Measurements from ENCODE around the gene NAV2. TPM values are rescaled to one million over a fixed set of nuclear protein-coding genes. Genes with fewer than 3 reads are reported as not detected.

The NAV2 gene
- total and polyA plus RNA-seq, 12 donors, result 6.9 to 34.7 (median 20.2) TPM

GRCh38 chr11:20116825-20117224 lies 404.2 kb downstream of the NAV2 start:
- H3K27ac ChIP-seq, result no peak overlapping the region
- 0 to 61% methylated on average over 1 of the region's 1 CpG for WGBS, 2 donors
- peaks cover 3 to 15% (median 13%) of the 10 kb centered on the region in 9 donors for H3K4me1 ChIP-seq
- H3K9me3 ChIP-seq, result no peaks in the 10 kb centered on the region
- H3K4me3 ChIP-seq, result no peak overlapping the region
- ATAC-seq, result no peak
- intact Hi-C loops (cut with DNase I), result loop anchor here in 2 of 10 donors (10.0 kb wide), 1 partner anchor 552 kb away; no protein-coding TSS in a partner anchor
- H3K27me3 ChIP-seq, result no peaks in the 10 kb centered on the region
- peaks cover 0 to 67% (median 22%) of the 10 kb centered on the region in 9 donors for H3K36me3 ChIP-seq
- no peak for TF ChIP-seq CTCF (IDR thresholded peaks at IDR 0.05)
- DNase-seq, result no peak

- Histone ChIP-seq H3K27ac (no peak overlapping the region), H3K4me3 (no peak overlapping the region)
- no peak for TF ChIP-seq CTCF (IDR thresholded peaks at IDR 0.05)
These were observed 404.7 kb downstream of the NAV2 start for GRCh38 chr11:20117291-20117690.

GRCh38 chr11:20118209-20118608 lies 405.6 kb downstream of the NAV2 start:
- ATAC-seq, result no peak
- Histone ChIP-seq H3K4me3 (no peak overlapping the region), H3K9me3 (no peaks in the 10 kb centered on the region), H3K27me3 (no peaks in the 10 kb centered on the region), H3K36me3 (peaks cover 0 to 67% (median 22%) of the 10 kb centered on the region in 9 donors), H3K27ac (no peak overlapping the region), H3K4me1 (peaks cover 0 to 1% (median 0%) of the 10 kb centered on the region in 9 donors)
- intact Hi-C loops (cut with DNase I), result loop anchor here in 2 of 10 donors (10.0 kb wide), 1 partner anchor 553 kb away; no protein-coding TSS in a partner anchor
- DNase-seq, result no peak
- WGBS, 2 donors, result 91 to 94% methylated on average over 15 of the region's 15 CpGs
- TF ChIP-seq CTCF (IDR thresholded peaks at IDR 0.05), result no peak

More at GRCh38 chr11:20117291-20117690, 404.7 kb downstream of the NAV2 start:
- no peaks in the 10 kb centered on the region for H3K9me3 ChIP-seq
- H3K36me3 ChIP-seq, result peaks cover 0 to 67% (median 22%) of the 10 kb centered on the region in 9 donors
- peaks cover 0 to 10% (median 9%) of the 10 kb centered on the region in 9 donors for H3K4me1 ChIP-seq
- DNase-seq (no peak), ATAC-seq (no peak)
- no peaks in the 10 kb centered on the region for H3K27me3 ChIP-seq
- intact Hi-C loops (cut with DNase I), result loop anchor here in 2 of 10 donors (10.0 kb wide), 1 partner anchor 552 kb away; no protein-coding TSS in a partner anchor
- 66 to 80% methylated on average over 5 of the region's 5 CpGs for WGBS, 2 donors

- 93 to 95% methylated on average over 12 of the region's 12 CpGs for WGBS, 2 donors
These were observed 406.7 kb downstream of the NAV2 start for GRCh38 chr11:20119315-20119714.

More at GRCh38 chr11:20119315-20119714, 406.7 kb downstream of the NAV2 start:
- Histone ChIP-seq H3K9me3 (no peaks in the 10 kb centered on the region), H3K4me1 (no peaks in the 10 kb centered on the region), H3K27ac (no peak overlapping the region), H3K4me3 (no peak overlapping the region), H3K27me3 (no peaks in the 10 kb centered on the region), H3K36me3 (peaks cover 0 to 64% (median 21%) of the 10 kb centered on the region in 9 donors)
- no peak for ATAC-seq
- intact Hi-C loops (cut with DNase I), result loop anchor here in 2 of 10 donors (10.0 kb wide), 1 partner anchor 555 kb away; no protein-coding TSS in a partner anchor
- DNase-seq, result no peak
- TF ChIP-seq CTCF (IDR thresholded peaks at IDR 0.05), result no peak

All from heart right ventricle (tissue), 16 donors.